Colonic mucosa (tissue), 4 donors: Measurements from ENCODE around the gene RASAL2. TPM values are rescaled to one million over a fixed set of nuclear protein-coding genes. Genes with fewer than 3 reads are reported as not detected.

Source experiments
- DNase-seq: peaks from one replicate; pipeline ENCODE4 v3.0.0-alpha.2; 2020
- H3K27ac ChIP-seq: fragments of 200-600 bp; one replicate; pipeline ENCODE4 v1.8.0; 2021
- H3K27me3 ChIP-seq: fragments of 200-600 bp; one replicate; pipeline ENCODE4 v1.8.0; 2021
- H3K36me3 ChIP-seq: fragments of 200-600 bp; one replicate; pipeline ENCODE4 v1.8.0; 2021
- H3K4me1 ChIP-seq: fragments of 200-600 bp; one replicate; pipeline ENCODE4 v1.8.0; 2021; ENCODE audit warnings: mild to moderate bottlenecking
- H3K4me3 ChIP-seq: fragments of 200-600 bp; one replicate; pipeline ENCODE4 v1.8.0; 2021
- H3K9ac ChIP-seq, 2 donors: one replicate each; pipeline ENCODE4 v1.7.0; 2013; ENCODE audit warnings: control low read depth in 2 of 2, low read depth in 2 of 2, low read length in 2 of 2
- H3K9me3 ChIP-seq: fragments of 200-600 bp; one replicate; pipeline ENCODE4 v1.8.0; 2021
- CTCF ChIP-seq: fragments of 200-600 bp; IDR thresholded peaks from one replicate; pipeline ENCODE4 v1.8.0; 2022; ENCODE audit warnings: antibody characterized with exemption, mild to moderate bottlenecking
- intact Hi-C: fragments of 100-400 bp; cut with DNase I; formaldehyde crosslinking; loops from one replicate; pipeline ENCODE4 v1.14.1; 2022
- total RNA-seq, 2 donors: library from RNA; stranded (reverse); fragmentation: NEBNext Ultra II Directional in 1 of 2; extraction: Animal tissue kit (Norgen Biotek cat#: 25700) in 1 of 2; gene quantifications; one replicate each; pipeline ENCODE4 v1.2.1, GENCODE V29; 2021
- donor health status: healthy.
- donor health status: DM: no; HTN: no; CAD: no.
- donor health status: DM: no; HTN: no; CAD: no.

The RASAL2 gene
- total RNA-seq, 2 donors from 2014 or later, result 9.7 to 11.8 TPM

DNA sequence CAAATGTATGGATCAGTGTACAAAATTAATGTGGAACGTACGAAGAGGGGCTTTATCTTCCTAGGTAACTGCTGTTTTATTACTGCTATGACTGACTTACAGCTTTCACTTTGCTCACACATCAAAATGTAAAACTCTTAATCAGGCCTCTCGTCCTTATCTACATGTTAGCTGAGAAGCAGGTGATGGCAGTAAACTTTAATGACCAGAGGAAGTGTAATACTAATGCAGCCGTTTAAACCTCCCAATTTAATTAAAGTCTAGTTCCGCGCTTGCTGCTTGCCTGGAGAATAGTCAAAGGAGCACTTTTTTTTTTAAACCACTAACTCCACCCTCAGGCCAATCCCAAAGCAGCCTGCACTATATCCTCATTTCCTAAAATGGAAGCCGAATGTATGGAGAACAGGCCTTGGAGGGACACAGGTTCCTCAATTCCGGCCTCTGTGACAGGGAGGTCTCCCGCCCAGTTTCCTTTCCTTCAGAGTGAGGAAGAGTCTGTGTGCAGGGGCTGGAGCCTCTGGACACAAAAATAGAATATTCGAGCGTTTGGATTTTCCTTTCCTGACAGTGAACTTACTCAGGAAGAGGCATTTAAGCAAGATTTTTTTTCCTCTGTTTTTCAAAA lies 36.7 kb upstream of the RASAL2 start:
- intact Hi-C loops, result no loop called here
- H3K27me3 ChIP-seq, result no peaks in the 10 kb centered on the region
- no peaks in the 10 kb centered on the region for H3K36me3 ChIP-seq
- no peak for TF ChIP-seq CTCF
- no peak overlapping the region for H3K4me3 ChIP-seq
- no peaks in the 10 kb centered on the region for H3K9me3 ChIP-seq
- H3K27ac ChIP-seq, result peak overlapping the region; percentile 45
- DNase-seq, result no peak
- peaks cover 8% of the 10 kb centered on the region for H3K4me1 ChIP-seq
- H3K9ac ChIP-seq, result peak overlapping the region in 1 of 2 donors; percentile 31

DNA sequence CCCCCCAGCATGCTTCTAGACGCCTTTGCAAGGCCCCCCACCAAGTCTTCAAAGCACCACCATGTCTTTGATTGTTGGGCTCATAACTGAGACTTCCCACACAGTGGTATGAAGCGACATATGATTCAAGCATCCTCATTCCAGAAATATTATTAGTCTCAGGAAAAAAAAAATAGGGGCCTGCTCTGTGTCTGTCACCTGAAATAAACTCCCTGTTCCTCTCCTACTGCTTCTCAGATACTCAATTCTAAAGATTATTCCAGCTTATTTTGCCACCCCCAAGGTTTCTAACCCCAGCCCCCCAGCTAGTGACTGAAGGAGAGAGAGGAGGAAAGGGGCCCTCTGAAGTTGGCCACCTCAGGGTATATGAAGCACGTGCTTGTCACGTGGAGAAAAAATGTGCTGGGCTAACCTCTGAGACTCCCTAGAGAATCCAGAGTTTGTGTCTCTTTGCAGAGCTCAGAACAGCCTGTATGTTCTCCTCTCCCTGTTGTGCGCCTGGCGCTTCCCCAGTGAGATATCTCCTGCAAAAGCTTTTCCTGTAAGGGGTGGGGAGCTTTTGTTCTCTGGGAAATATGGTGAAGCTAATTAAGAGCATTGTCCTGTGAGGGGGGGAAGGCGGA lies 35.9 kb upstream of the RASAL2 start:
- Histone ChIP-seq H3K4me1 (peaks cover 8% of the 10 kb centered on the region), H3K36me3 (no peaks in the 10 kb centered on the region), H3K4me3 (no peak overlapping the region), H3K9me3 (no peaks in the 10 kb centered on the region), H3K9ac (peak overlapping the region in 1 of 2 donors; percentile 31), H3K27ac (peak overlapping the region; percentile 45), H3K27me3 (no peaks in the 10 kb centered on the region)
- no peak for DNase-seq
- TF ChIP-seq CTCF, result no peak
- intact Hi-C loops, result no loop called here

- H3K27ac ChIP-seq, result peak overlapping the region; percentile 43
- TF ChIP-seq CTCF, result no peak
- intact Hi-C loops, result no loop called here
- no peaks in the 10 kb centered on the region for H3K36me3 ChIP-seq
- peak overlapping the region in 1 of 2 donors; percentile 47 for H3K9ac ChIP-seq
- H3K4me3 ChIP-seq, result no peak overlapping the region
- no peaks in the 10 kb centered on the region for H3K27me3 ChIP-seq
- no peaks in the 10 kb centered on the region for H3K9me3 ChIP-seq
- peaks cover 8% of the 10 kb centered on the region for H3K4me1 ChIP-seq
- no peak for DNase-seq
Observed at GRCh38 chr1:178060789-178061556, 32.9 kb upstream of the RASAL2 start.

DNA sequence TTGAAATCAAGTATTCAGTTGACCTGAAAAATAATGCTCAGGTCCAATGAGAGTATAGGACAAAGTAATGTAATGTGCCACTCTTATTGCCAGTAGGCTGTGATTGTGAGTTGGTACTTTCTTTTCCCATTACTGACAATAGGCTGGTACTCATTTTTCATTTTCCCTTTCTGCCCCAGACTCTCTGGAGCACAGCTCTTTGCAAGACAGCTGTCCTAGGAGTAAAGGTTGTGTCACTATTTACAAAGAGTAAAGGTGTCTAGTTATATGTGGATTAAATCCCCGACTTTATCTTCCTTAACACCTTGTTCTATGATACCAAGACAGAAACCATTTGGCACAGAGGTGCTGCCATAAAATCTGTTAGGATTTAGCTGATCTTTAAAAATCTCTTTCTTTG lies 32.3 kb upstream of the RASAL2 start:
- Histone ChIP-seq H3K4me1 (peaks cover 2% of the 10 kb centered on the region), H3K27ac (peak overlapping the region; percentile 43), H3K36me3 (no peaks in the 10 kb centered on the region), H3K9ac (no peak overlapping the region), H3K27me3 (no peaks in the 10 kb centered on the region), H3K4me3 (no peak overlapping the region), H3K9me3 (no peaks in the 10 kb centered on the region)
- no peak for TF ChIP-seq CTCF
- intact Hi-C loops, result no loop called here
- no peak for DNase-seq

DNA sequence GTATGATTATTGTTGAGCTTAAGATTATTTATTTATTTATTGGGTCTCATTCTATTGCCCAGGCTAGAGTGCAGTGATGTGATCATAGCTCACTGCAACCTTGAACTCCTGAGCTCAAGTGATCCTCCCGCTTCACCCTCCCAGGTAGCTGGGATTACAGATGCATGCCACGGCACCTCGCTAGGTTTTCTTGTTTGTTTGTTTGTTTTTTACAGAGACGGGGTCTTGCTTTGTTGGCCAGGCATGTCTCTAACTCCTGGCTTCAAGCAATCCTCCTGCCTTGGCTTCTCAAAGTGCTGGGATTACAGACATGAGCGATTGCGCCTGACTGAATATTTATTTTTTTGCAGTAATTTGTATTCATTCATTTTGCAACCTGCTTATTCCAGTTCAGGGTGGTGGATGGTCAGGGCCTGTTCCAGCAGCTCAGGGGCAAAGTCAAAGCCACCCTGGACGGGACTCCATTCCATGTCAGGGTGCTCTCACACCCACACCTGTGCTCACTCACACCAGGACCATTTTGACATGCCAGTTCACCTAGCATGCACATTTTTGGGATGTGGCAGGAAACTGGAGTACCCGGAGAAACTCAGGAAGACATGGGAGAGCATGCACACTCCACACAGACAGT lies 29.6 kb upstream of the RASAL2 start:
- TF ChIP-seq CTCF, result no peak
- H3K27me3 ChIP-seq, result no peaks in the 10 kb centered on the region
- no peaks in the 10 kb centered on the region for H3K4me1 ChIP-seq
- no peaks in the 10 kb centered on the region for H3K36me3 ChIP-seq
- no peak overlapping the region for H3K27ac ChIP-seq
- H3K9ac ChIP-seq, result no peak overlapping the region
- H3K4me3 ChIP-seq, result no peak overlapping the region
- no peak for DNase-seq
- intact Hi-C loops, result no loop called here
- no peaks in the 10 kb centered on the region for H3K9me3 ChIP-seq
